GM23338 (cell line): ENCODE data around the gene TSPEAR. TPM values are rescaled to one million over a fixed set of nuclear protein-coding genes. Genes with fewer than 3 reads are reported as not detected.

Experiments
- ATAC-seq: fragments of 200-7000 bp; cut with Tn5 transposase; 3 replicates; pipeline ENCODE4 v1.9.1; 2020
- DNase-seq: peaks from one replicate; pipeline ENCODE4 v3.0.0-alpha.2; 2015; ENCODE audit warnings: low spot score
- H2AFZ ChIP-seq: fragments of 200-600 bp; sonication (generic); 2 replicates; pipeline ENCODE4 v1.8.0; 2016; ENCODE audit warnings: antibody characterized with exemption, mild to moderate bottlenecking, moderate library complexity
- H3F3A ChIP-seq: fragments of 200-600 bp; sonication (generic); replicated peaks from 2 replicates; pipeline ENCODE4 v1.8.0; 2017; ENCODE audit warnings: antibody characterized with exemption, mixed run types, low read depth
- H3K27ac ChIP-seq: fragments of 200-600 bp; sonication (generic); 2 replicates; pipeline ENCODE4 v1.6.1; 2016; ENCODE audit warnings: low read depth
- H3K27me3 ChIP-seq: fragments of 200-600 bp; sonication (generic); 2 replicates; pipeline ENCODE4 v1.8.0; 2016; ENCODE audit warnings: mild to moderate bottlenecking, mixed run types, moderate library complexity; ENCODE audit not compliant: insufficient read depth
- H3K36me3 ChIP-seq: fragments of 200-600 bp; sonication (generic); 2 replicates; pipeline ENCODE4 v1.8.0; 2016; ENCODE audit warnings: mild to moderate bottlenecking; ENCODE audit not compliant: insufficient read depth
- H3K4me1 ChIP-seq: fragments of 200-600 bp; sonication (generic); 2 replicates; pipeline ENCODE4 v1.8.0; 2016; ENCODE audit warnings: mild to moderate bottlenecking, moderate library complexity; ENCODE audit not compliant: insufficient read depth
- H3K4me2 ChIP-seq: fragments of 200-600 bp; sonication (generic); 2 replicates; pipeline ENCODE4 v1.7.1; 2017; ENCODE audit warnings: mixed run types
- H3K4me3 ChIP-seq: fragments of 200-600 bp; sonication (generic); 2 replicates; pipeline ENCODE4 v1.6.1; 2016; ENCODE audit warnings: mixed run types
- H3K79me2 ChIP-seq: fragments of 200-600 bp; sonication (generic); replicated peaks from 2 replicates; pipeline ENCODE4 v1.8.0; 2017; ENCODE audit warnings: mild to moderate bottlenecking; ENCODE audit not compliant: insufficient read depth
- H3K9me2 ChIP-seq: fragments of 200-600 bp; sonication (generic); 2 replicates; pipeline ENCODE4 v1.8.0; 2017; ENCODE audit not compliant: insufficient read depth
- H4K20me1 ChIP-seq: fragments of 200-600 bp; sonication (generic); replicated peaks from 2 replicates; pipeline ENCODE4 v1.8.0; 2017; ENCODE audit warnings: mild to moderate bottlenecking; ENCODE audit not compliant: insufficient read depth
- H3K27ac Mint-ChIP-seq: 2 replicates; pipeline ENCODE4 v1.8.0; 2020; ENCODE audit warnings: inconsistent platforms, mild to moderate bottlenecking, moderate library complexity, mixed read lengths
- H3K27me3 Mint-ChIP-seq: 3 replicates; pipeline ENCODE4 v1.8.0; 2022; ENCODE audit warnings: low read depth, mild to moderate bottlenecking, moderate library complexity, mixed read lengths, inconsistent platforms; ENCODE audit not compliant: insufficient read depth, poor library complexity
- H3K36me3 Mint-ChIP-seq: 3 replicates; pipeline ENCODE4 v1.8.0; 2021; ENCODE audit warnings: low read depth, mild to moderate bottlenecking, inconsistent platforms, moderate library complexity, mixed read lengths
- H3K4me1 Mint-ChIP-seq: 3 replicates; pipeline ENCODE4 v1.8.0; 2020; ENCODE audit warnings: mild to moderate bottlenecking, inconsistent platforms, mixed read lengths
- H3K4me3 Mint-ChIP-seq: 3 replicates; pipeline ENCODE4 v1.8.0; 2021; ENCODE audit warnings: moderate library complexity, mild to moderate bottlenecking, inconsistent platforms, mixed read lengths
- H3K9me3 Mint-ChIP-seq: 3 replicates; pipeline ENCODE4 v1.8.0; 2020; ENCODE audit warnings: moderate library complexity, mild to moderate bottlenecking, inconsistent platforms, mixed read lengths
- CREB1 ChIP-seq: fragments of 250-450 bp; sonication (Bioruptor Pico); IDR thresholded peaks from 2 replicates; pipeline ENCODE4 v1.5.0; 2020; ENCODE audit warnings: low read depth, mild to moderate bottlenecking, moderate library complexity
- EZH2 ChIP-seq: fragments of 200-600 bp; sonication (generic); IDR thresholded peaks from one replicate; pipeline ENCODE4 v1.8.0; 2017; ENCODE audit warnings: antibody characterized with exemption, mild to moderate bottlenecking, low read depth; ENCODE audit not compliant: unreplicated experiment
- EZH2phosphoT487 ChIP-seq: fragments of 200-600 bp; sonication (generic); IDR thresholded peaks from one replicate; pipeline ENCODE4 v1.8.1; 2018; ENCODE audit warnings: antibody characterized with exemption; ENCODE audit not compliant: unreplicated experiment
- JUNB ChIP-seq: IDR thresholded peaks from one replicate; pipeline ENCODE4 v1.6.1; 2016; ENCODE audit warnings: antibody characterized with exemption; ENCODE audit not compliant: unreplicated experiment
- NANOG ChIP-seq: IDR thresholded peaks from 2 replicates; pipeline ENCODE4 v1.6.1; 2016; ENCODE audit warnings: antibody characterized with exemption, borderline replicate concordance
- POLR2AphosphoS5 ChIP-seq: IDR thresholded peaks from 2 replicates; pipeline ENCODE4 v1.6.1; 2016; ENCODE audit warnings: antibody characterized with exemption, low read depth
- STAT1 ChIP-seq: IDR thresholded peaks from one replicate; pipeline ENCODE4 v1.6.1; 2016; ENCODE audit warnings: antibody characterized with exemption; ENCODE audit not compliant: unreplicated experiment
- ZNF114 ChIP-seq: fragments of 250-450 bp; sonication (Bioruptor Pico); IDR thresholded peaks from 2 replicates; pipeline ENCODE4 v1.5.0; 2020; ENCODE audit warnings: mild to moderate bottlenecking, moderate library complexity
- ZNF331 ChIP-seq: fragments of 250-450 bp; sonication (Bioruptor Pico); IDR thresholded peaks from 2 replicates; pipeline ENCODE4 v1.5.0; 2020; ENCODE audit warnings: low read depth, mild to moderate bottlenecking, moderate library complexity
- polyA plus RNA-seq: library from polyadenylated mRNA; unstranded; fragments of >200 nt; fragmentation: Nextera tagmentation; extraction: Ambion mirVana; gene quantifications from 2 replicates; pipeline ENCODE4 v1.2.1, GENCODE V29; 2016
- total RNA-seq: library from RNA; depleted of rRNA; stranded (reverse); fragments of >200 nt; shearing (Covaris generic); gene quantifications from 2 replicates; pipeline ENCODE4 v1.2.3, GENCODE V29; 2014
- TF ChIP-seq, protein P1 (sequence below): IDR thresholded peaks from one replicate; pipeline ENCODE4 v1.6.1; 2018; ENCODE audit warnings: antibody characterized with exemption; ENCODE audit not compliant: unreplicated experiment
- TF ChIP-seq, protein P2 (sequence below): IDR thresholded peaks from 2 replicates; pipeline ENCODE4 v1.6.1; 2016; ENCODE audit warnings: antibody characterized with exemption
- TF ChIP-seq, protein P3 (sequence below): fragments of 250-450 bp; sonication (Bioruptor Pico); IDR thresholded peaks from 2 replicates; pipeline ENCODE4 v1.5.0; 2020; ENCODE audit warnings: mild to moderate bottlenecking, moderate library complexity
- TF ChIP-seq, protein P4 (sequence below), 2 experiments: fragments of 200-600 bp in 1 of 2; sonication (generic) in 1 of 2; conservative IDR thresholded peaks; 2 replicates each; pipeline versions ENCODE4 v1.5.1 to v1.6.1; 2016 to 2017; ENCODE audit warnings: antibody characterized with exemption in 2 of 2, low read depth in 2 of 2, mild to moderate bottlenecking in 2 of 2, moderate library complexity in 1 of 2

Gene TSPEAR
- total and polyA plus RNA-seq, 2 experiments from 2014 or later, result 0.35 to 0.92 TPM

DNA sequence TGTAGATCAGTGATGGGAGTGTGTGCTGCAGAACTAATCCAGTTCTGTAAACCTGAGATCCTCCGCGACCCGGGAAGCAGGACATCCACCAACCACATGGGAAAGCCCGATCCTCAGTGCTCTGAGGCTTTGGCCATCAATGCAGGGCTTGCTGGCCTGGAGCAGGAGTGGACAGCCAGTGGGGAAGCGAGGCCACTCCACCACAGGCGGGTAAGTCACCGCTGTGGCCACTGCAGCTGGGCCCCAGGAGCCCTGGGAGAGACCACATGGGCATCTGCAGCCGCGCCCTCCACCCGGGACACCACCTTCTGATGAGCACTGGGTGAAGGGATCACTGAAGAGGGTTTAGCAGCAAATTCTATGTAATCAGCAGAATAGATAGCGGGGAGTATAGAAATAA lies 30.2 kb downstream of the TSPEAR start:
- Histone ChIP-seq H3K4me1 (no peaks in the 10 kb centered on the region), H3F3A (no peaks in the 10 kb centered on the region), H2AFZ (no peak overlapping the region), H3K4me3 (no peak overlapping the region), H4K20me1 (no peaks in the 10 kb centered on the region), H3K79me2 (no peaks in the 10 kb centered on the region), H3K27me3 (no peaks in the 10 kb centered on the region), H3K36me3 (no peaks in the 10 kb centered on the region), H3K27ac (no peak overlapping the region), H3K9me2 (no peaks in the 10 kb centered on the region; the same call in 1 of the 2 replicates), H3K4me2 (no peak overlapping the region)
- no peaks in the 10 kb centered on the region; the same call in 2 of the 3 replicates for H3K9me3 Mint-ChIP-seq
- H3K4me3 Mint-ChIP-seq, result no peak overlapping the region
- ATAC-seq (no peak), DNase-seq (no peak)
- no peak overlapping the region for H3K27ac Mint-ChIP-seq
- H3K36me3 Mint-ChIP-seq, result no peaks in the 10 kb centered on the region
- TF ChIP-seq ZNF331 (CRISPR knock-in tag) (no peak), STAT1 (no peak), EZH2 (no peak), EZH2phosphoT487 (no peak), JUNB (no peak), CREB1 (CRISPR knock-in tag) (no peak), NANOG (no peak), ZNF114 (CRISPR knock-in tag) (no peak), POLR2AphosphoS5 (no peak)
- TF ChIP-seq, protein P1, sequence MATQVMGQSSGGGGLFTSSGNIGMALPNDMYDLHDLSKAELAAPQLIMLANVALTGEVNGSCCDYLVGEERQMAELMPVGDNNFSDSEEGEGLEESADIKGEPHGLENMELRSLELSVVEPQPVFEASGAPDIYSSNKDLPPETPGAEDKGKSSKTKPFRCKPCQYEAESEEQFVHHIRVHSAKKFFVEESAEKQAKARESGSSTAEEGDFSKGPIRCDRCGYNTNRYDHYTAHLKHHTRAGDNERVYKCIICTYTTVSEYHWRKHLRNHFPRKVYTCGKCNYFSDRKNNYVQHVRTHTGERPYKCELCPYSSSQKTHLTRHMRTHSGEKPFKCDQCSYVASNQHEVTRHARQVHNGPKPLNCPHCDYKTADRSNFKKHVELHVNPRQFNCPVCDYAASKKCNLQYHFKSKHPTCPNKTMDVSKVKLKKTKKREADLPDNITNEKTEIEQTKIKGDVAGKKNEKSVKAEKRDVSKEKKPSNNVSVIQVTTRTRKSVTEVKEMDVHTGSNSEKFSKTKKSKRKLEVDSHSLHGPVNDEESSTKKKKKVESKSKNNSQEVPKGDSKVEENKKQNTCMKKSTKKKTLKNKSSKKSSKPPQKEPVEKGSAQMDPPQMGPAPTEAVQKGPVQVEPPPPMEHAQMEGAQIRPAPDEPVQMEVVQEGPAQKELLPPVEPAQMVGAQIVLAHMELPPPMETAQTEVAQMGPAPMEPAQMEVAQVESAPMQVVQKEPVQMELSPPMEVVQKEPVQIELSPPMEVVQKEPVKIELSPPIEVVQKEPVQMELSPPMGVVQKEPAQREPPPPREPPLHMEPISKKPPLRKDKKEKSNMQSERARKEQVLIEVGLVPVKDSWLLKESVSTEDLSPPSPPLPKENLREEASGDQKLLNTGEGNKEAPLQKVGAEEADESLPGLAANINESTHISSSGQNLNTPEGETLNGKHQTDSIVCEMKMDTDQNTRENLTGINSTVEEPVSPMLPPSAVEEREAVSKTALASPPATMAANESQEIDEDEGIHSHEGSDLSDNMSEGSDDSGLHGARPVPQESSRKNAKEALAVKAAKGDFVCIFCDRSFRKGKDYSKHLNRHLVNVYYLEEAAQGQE, result no peak
- TF ChIP-seq, protein P2, sequence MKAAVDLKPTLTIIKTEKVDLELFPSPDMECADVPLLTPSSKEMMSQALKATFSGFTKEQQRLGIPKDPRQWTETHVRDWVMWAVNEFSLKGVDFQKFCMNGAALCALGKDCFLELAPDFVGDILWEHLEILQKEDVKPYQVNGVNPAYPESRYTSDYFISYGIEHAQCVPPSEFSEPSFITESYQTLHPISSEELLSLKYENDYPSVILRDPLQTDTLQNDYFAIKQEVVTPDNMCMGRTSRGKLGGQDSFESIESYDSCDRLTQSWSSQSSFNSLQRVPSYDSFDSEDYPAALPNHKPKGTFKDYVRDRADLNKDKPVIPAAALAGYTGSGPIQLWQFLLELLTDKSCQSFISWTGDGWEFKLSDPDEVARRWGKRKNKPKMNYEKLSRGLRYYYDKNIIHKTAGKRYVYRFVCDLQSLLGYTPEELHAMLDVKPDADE, result no peak
- TF ChIP-seq, protein P3, sequence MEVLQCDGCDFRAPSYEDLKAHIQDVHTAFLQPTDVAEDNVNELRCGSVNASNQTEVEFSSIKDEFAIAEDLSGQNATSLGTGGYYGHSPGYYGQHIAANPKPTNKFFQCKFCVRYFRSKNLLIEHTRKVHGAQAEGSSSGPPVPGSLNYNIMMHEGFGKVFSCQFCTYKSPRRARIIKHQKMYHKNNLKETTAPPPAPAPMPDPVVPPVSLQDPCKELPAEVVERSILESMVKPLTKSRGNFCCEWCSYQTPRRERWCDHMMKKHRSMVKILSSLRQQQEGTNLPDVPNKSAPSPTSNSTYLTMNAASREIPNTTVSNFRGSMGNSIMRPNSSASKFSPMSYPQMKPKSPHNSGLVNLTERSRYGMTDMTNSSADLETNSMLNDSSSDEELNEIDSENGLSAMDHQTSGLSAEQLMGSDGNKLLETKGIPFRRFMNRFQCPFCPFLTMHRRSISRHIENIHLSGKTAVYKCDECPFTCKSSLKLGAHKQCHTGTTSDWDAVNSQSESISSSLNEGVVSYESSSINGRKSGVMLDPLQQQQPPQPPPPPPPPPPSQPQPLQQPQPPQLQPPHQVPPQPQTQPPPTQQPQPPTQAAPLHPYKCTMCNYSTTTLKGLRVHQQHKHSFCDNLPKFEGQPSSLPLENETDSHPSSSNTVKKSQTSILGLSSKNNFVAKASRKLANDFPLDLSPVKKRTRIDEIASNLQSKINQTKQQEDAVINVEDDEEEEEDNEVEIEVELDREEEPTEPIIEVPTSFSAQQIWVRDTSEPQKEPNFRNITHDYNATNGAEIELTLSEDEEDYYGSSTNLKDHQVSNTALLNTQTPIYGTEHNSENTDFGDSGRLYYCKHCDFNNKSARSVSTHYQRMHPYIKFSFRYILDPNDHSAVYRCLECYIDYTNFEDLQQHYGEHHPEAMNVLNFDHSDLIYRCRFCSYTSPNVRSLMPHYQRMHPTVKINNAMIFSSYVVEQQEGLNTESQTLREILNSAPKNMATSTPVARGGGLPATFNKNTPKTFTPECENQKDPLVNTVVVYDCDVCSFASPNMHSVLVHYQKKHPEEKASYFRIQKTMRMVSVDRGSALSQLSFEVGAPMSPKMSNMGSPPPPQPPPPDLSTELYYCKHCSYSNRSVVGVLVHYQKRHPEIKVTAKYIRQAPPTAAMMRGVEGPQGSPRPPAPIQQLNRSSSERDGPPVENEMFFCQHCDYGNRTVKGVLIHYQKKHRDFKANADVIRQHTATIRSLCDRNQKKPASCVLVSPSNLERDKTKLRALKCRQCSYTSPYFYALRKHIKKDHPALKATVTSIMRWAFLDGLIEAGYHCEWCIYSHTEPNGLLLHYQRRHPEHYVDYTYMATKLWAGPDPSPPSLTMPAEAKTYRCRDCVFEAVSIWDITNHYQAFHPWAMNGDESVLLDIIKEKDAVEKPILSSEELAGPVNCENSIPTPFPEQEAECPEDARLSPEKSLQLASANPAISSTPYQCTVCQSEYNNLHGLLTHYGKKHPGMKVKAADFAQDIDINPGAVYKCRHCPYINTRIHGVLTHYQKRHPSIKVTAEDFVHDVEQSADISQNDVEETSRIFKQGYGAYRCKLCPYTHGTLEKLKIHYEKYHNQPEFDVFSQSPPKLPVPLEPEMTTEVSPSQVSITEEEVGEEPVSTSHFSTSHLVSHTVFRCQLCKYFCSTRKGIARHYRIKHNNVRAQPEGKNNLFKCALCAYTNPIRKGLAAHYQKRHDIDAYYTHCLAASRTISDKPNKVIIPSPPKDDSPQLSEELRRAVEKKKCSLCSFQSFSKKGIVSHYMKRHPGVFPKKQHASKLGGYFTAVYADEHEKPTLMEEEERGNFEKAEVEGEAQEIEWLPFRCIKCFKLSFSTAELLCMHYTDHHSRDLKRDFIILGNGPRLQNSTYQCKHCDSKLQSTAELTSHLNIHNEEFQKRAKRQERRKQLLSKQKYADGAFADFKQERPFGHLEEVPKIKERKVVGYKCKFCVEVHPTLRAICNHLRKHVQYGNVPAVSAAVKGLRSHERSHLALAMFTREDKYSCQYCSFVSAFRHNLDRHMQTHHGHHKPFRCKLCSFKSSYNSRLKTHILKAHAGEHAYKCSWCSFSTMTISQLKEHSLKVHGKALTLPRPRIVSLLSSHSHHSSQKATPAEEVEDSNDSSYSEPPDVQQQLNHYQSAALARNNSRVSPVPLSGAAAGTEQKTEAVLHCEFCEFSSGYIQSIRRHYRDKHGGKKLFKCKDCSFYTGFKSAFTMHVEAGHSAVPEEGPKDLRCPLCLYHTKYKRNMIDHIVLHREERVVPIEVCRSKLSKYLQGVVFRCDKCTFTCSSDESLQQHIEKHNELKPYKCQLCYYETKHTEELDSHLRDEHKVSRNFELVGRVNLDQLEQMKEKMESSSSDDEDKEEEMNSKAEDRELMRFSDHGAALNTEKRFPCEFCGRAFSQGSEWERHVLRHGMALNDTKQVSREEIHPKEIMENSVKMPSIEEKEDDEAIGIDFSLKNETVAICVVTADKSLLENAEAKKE (CRISPR knock-in tag), result no peak
- TF ChIP-seq, protein P4, sequence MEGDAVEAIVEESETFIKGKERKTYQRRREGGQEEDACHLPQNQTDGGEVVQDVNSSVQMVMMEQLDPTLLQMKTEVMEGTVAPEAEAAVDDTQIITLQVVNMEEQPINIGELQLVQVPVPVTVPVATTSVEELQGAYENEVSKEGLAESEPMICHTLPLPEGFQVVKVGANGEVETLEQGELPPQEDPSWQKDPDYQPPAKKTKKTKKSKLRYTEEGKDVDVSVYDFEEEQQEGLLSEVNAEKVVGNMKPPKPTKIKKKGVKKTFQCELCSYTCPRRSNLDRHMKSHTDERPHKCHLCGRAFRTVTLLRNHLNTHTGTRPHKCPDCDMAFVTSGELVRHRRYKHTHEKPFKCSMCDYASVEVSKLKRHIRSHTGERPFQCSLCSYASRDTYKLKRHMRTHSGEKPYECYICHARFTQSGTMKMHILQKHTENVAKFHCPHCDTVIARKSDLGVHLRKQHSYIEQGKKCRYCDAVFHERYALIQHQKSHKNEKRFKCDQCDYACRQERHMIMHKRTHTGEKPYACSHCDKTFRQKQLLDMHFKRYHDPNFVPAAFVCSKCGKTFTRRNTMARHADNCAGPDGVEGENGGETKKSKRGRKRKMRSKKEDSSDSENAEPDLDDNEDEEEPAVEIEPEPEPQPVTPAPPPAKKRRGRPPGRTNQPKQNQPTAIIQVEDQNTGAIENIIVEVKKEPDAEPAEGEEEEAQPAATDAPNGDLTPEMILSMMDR (conservative IDR thresholded peaks at IDR 0.05; ENCODE audit: low read depth in 2 of 2), result no peak
- H3K27me3 Mint-ChIP-seq, result peaks cover 3% of the 10 kb centered on the region
- peaks cover 5% of the 10 kb centered on the region for H3K4me1 Mint-ChIP-seq
